Dermis microvascular lymphatic vessel endothelial cell (primary cell): Measurements from ENCODE around the gene ABHD17A. TPM values are rescaled to one million over a fixed set of nuclear protein-coding genes. Genes with fewer than 3 reads are reported as not detected.
"Not testable (repeated sequence)": the region's sequence is repeated elsewhere in the genome, so short reads cannot be mapped to it uniquely, and the experiment has no call there.

Source experiments
- DNase-seq, 2 donors: peaks; one replicate each; pipeline versions ENCODE4 v3.0.0 to v3.0.0-alpha.2; 2010; ENCODE audit warnings: low read depth in 2 of 2
- total RNA-seq: library from RNA; depleted of rRNA; stranded (reverse); fragments of >200 nt; gene quantifications from 2 replicates; pipeline ENCODE4 v1.2.1, GENCODE V29; 2014

The ABHD17A gene
- total RNA-seq, 1 donor from 2014 or later = 70.1 TPM

DNA sequence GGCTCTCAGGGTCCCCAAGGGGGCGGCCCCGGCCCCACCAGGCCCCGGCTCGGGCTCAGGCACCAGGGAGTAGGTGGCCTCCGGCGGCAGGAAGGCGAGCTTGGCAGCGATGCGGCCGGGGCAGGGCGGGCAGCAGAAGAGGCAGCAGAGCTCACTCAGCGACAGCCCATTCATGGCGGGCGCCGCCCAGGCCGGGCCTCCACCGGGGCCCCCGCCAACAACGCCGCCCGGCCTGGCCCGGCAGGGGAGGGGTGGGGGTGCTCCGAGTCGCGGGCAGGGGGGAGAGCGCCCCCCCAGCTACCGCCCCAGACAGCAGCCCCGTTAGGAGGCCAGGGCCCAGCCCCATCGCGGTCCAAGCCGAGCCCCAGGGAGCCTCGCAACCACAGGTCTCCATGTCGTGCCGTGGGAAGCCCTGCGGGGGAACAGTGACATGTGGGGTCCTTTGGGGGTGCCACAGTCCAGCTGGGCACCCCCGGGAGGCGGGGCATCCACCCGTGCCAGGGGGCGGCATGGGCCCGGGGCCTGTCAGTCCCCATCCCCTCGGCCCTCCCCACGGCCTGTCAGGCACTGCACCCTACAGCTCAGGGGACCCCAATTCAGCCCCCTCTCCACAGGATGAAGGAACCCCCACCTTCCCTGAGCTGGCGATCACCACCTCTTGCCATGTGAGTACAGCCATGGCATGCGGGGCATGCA, 3.8 kb downstream of the ABHD17A start:
- DNase-seq = not testable (repeated sequence)

- no peak for DNase-seq
Measured at GRCh38 chr19:1880611-1881392, 4.5 kb downstream of the ABHD17A start.

GRCh38 chr19:1879982-1880381, 5.3 kb downstream of the ABHD17A start:
- DNase-seq = not testable (repeated sequence)

DNA sequence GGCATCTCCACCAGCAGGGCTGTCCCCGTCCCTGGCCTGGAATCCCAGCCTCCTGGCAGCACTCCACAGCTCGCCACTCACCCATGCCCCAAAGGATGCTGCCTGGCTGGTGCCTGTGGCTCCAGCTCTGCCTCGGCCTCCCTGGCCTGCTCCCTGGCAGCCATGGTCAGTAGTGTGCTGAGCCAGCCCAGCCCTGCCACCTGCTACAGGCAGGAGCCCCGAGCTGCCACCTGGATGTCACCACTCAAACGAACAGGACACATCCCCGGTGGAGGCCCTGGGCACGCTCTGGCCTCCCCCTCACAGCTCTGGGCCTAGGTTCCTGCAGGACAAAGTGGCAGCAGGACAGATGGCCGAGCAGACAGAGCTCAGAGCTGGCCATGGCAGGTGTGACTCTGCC, 6.7 kb downstream of the ABHD17A start:
- DNase-seq = not testable (repeated sequence)

GRCh38 chr19:1877280-1877660, 8.0 kb downstream of the ABHD17A start:
- not testable (repeated sequence) for DNase-seq

- not testable (repeated sequence) for DNase-seq
Measured at GRCh38 chr19:1876496-1877279, 8.6 kb downstream of the ABHD17A start.

DNA sequence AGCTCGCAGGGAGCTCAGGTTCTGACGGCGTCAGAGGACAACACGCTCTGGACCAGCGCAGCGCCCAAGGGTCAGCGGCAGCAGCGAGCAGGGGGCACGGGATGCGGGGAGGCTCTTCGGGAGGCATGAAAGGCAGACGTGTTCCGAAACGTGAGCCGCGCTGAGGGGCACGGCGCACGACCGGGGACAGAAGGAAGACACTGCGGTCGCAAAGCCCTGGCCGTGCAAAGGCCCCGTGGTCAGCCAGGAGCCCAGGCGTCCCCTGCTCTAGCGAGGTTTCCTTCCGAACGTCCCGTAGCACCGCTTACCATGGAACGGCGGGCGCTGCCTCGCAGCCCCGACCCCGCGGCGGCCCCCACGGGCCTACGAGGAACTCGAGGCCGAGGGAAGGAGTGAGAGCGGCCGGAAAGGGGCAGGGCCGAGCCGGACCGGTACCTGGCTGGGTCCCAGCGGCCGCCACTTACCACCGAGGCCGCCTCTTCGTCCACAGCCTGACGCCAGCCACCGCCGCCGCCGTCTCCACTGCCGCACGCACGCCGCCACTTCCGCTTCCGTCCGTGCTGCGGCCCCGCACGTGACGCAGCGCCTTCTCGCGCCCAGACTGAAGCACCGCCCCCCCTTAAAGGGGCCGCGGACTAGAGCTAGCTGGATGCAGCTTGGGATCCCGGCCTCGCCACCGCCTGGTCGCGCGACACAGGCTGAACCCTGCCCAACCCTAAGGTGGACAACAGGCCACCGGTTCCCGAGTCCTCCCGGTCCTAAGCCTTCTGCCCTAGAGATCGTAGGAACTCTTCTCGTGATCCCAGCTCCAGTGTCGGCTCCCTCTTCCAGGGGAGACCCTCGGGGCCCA, 9.4 kb downstream of the ABHD17A start:
- peak; percentile 68 to 92 for DNase-seq

DNA sequence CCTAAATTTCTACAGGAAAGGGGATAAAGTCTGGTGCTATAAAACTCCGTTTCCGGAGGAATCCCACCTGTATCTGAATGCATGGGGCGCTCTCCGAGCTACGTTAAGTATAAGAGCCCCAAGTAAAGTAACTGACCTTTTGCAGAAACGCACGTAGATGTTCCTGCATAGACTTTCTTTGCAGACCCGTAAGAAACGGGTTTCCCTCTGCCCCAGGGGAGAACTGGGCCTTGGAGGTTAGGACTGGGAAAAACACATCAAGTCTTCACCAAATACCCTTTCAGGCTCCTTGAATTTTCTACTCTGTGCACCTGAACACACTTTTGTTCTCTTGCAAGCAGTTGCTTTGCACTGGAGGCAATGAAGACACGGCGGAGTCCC, 10.0 kb downstream of the ABHD17A start:
- DNase-seq = not testable (repeated sequence)

- DNase-seq = peak in 1 of 2 donors; percentile 42
Measured at GRCh38 chr19:1874554-1875185, 10.6 kb downstream of the ABHD17A start.

GRCh38 chr19:1873524-1874473, 11.5 kb downstream of the ABHD17A start:
- peak; percentile 57 to 70 for DNase-seq

DNA sequence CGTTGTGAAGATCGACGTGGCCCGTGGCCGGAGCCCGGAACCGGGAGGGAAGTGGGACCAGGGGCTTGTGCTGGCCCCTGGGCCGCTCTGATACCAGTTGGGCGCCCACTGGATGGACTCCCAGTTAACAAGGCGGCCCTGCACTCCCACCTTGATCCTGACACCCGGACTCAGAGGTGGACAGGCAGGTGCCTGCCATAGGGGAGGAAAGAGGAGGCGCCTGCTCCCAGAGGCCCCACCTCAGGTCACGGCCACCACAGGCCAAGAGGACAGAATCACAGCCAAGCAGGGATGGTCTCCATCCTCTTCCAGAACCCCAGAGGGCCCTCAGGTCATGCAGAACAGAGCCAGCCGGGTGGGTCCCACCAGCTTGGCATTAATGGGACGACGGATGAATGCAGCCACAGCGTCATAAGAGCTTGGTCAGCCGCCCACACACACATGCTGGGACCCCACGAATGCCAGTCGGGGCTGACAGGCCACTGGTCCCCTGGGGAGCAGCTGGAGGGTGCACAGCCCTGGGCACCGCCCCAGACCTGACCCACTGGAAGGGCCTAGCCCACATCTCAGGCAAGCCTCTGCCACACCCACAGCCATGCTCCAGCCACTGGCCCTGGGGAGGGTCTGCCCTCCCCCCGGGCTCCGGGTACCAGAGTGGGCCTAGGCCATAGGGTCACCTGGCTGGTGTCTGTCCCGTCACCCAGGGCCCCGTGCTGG, 12.3 kb downstream of the ABHD17A start:
- no peak for DNase-seq

DNA sequence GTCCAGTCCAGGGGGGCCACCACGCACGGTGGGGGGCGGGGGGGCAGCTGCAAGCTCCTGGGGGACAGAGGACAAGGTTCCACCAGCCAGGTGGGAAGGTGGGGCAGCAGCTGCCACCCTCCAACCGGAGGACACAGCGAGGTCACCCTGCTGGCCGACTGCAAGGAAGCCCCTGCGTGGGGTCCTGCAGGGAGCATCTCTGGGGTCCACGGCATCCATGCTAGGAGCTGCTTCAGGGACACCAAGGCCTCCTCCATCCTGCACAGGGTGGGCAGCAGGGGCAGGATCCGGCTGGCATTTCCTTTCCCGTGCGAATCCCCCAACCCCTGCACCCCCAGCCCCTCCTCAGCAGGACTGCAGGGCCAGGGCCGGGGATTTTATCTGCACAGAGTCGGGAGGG, 13.7 kb downstream of the ABHD17A start:
- no peak for DNase-seq

DNA sequence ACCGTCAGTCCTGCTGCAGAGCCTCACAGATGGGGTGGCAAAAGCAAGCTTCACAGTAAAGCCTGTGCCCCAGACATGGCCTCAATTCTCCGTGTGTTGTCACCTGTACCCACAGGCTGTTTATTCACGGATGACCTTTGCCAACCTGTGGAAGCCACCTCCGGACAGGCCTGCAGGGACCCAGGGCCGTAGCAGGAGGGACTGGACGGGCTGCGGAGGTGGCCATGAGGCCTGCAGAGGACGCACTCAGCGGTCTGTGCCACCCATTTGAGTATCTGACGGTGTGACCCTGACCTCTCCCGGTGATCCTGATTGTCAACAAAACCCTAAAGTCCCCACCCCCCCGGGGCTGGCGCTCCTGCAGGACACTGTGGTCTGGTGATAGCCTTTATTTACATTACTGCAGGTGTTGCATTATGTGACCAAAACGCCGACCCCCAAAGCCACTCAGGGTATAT, 14.1 kb downstream of the ABHD17A start:
- DNase-seq = no peak

DNA sequence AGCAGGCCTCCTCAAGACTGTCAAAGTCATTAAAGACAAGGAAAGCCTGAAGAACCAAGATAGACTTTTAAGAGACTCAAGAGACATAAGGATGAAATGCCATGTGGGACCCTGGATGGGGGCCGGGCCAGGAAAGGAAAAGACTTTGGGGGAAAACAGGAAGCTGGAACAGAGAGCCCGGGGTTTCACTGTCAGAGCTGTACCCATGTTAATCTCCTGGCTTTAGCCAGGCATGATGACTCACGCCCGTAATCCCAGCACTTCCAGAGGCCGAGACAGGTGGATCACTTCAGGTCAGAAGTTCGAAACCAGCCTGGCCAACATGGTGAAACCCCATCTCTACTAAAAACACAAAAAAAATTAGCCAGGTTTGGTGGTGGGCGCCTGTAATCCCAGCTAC, 16.3 kb downstream of the ABHD17A start:
- DNase-seq = no peak

DNA sequence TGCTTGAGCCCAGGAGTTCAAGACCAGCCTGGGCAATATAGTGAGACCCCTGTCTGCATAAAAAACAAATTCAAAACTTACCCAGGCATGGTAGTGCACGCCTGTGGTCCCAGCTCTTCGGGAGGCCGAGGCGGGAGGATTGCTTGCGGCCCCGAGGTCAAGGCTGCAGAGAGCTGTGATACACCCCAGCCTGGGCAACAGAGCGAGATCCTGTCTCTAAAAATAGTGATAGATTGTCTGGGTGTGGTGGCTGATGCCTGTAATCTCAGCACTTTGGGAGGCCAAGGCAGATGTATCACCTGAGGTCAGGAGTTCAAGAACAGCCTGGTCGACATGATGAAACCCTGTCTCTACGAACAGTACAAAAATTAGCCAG, 18.0 kb downstream of the ABHD17A start:
- no peak for DNase-seq

GRCh38 chr19:1866693-1867348, 18.5 kb downstream of the ABHD17A start:
- no peak for DNase-seq

- DNase-seq = no peak
Measured at GRCh38 chr19:1865172-1866010, 19.9 kb downstream of the ABHD17A start.
